K562 (cell line): ENCODE data around the gene KCP. TPM values are rescaled to one million over a fixed set of nuclear protein-coding genes. Genes with fewer than 3 reads are reported as not detected.
A peak's percentile ranks its signal among the peaks of the same experiment; 100 is the strongest.

Experiments used
- CBX1 ChIP-seq: sonication (generic); IDR thresholded peaks from 2 replicates; pipeline ENCODE4 v1.6.1; 2016; ENCODE audit warnings: antibody characterized with exemption, low read depth, mild to moderate bottlenecking
- ETS2 ChIP-seq: IDR thresholded peaks from 2 replicates; pipeline ENCODE4 v1.6.1; 2016; ENCODE audit warnings: borderline replicate concordance, missing genetic modification characterization, mild to moderate bottlenecking, moderate library complexity, missing compliant biosample characterization; ENCODE audit not compliant: poor library complexity, severe bottlenecking
- NONO ChIP-seq, 2 experiments: fragments of 200-400 bp in 1 of 2; fragments of 450-650 bp in 1 of 2; formaldehyde crosslinking in 1 of 2; IDR thresholded peaks; 2 replicates each; pipeline ENCODE4 v1.6.1; 2017; ENCODE audit warnings: low read depth in 2 of 2, mild to moderate bottlenecking in 2 of 2, moderate library complexity in 2 of 2, low read length in 1 of 2
- ZNF780A ChIP-seq: fragments of 250-450 bp; sonication (Bioruptor Pico); IDR thresholded peaks from 2 replicates; pipeline ENCODE4 v1.5.0; 2021; ENCODE audit warnings: mild to moderate bottlenecking
- polyA plus RNA-seq, 8 experiments: library from polyadenylated mRNA; depleted of rRNA in 4 of 8; stranded (reverse) in 5 of 8; unstranded in 3 of 8; fragments of >200 nt; fragmentation: Nextera tagmentation in 2 of 8; fragmentation: Illumina TruSeq in 1 of 8; extraction: Ambion mirVana in 2 of 8; extraction: Trizol in 1 of 8; gene quantifications; 2 replicates each; pipeline versions ENCODE4 v1.2.1 to v1.2.3, GENCODE V29; 2011 to 2014; ENCODE audit warnings: inconsistent platforms in 1 of 8, missing spikeins in 1 of 8
- total RNA-seq, 7 experiments: library from RNA; depleted of rRNA in 6 of 7; stranded (reverse); fragments of >200 nt in 6 of 7; fragmentation: Illumina TruSeq in 2 of 7; extraction: Trizol in 2 of 7; gene quantifications; 2 replicates each; pipeline versions ENCODE4 v1.2.1 to v1.2.3, GENCODE V29; 2011 to 2021; ENCODE audit warnings: low replicate concordance in 1 of 7
- TF ChIP-seq, protein P1 (sequence below): fragments of 450-650 bp; IDR thresholded peaks from 2 replicates; pipeline ENCODE4 v1.6.1; 2016; ENCODE audit warnings: mild to moderate bottlenecking, moderate library complexity
- TF ChIP-seq, protein P2 (sequence below), 2 experiments: fragments of 450-650 bp; conservative IDR thresholded peaks; 2 replicates each; pipeline ENCODE4 v1.6.1; 2017; ENCODE audit warnings: mild to moderate bottlenecking in 2 of 2, moderate library complexity in 2 of 2
- TF ChIP-seq, protein P3 (sequence below): sonication (generic); formaldehyde crosslinking; IDR thresholded peaks from 2 replicates; pipeline ENCODE4 v1.8.1; 2023; ENCODE audit warnings: mild to moderate bottlenecking, missing genetic modification reagents

Gene KCP
- total and polyA plus RNA-seq, 9 of the 15 experiments (the other 6 are each of a cell fraction or from before 2014, with no cell fraction given), result 0.06 to 0.17 (median 0.12) TPM; not detected in 3

DNA sequence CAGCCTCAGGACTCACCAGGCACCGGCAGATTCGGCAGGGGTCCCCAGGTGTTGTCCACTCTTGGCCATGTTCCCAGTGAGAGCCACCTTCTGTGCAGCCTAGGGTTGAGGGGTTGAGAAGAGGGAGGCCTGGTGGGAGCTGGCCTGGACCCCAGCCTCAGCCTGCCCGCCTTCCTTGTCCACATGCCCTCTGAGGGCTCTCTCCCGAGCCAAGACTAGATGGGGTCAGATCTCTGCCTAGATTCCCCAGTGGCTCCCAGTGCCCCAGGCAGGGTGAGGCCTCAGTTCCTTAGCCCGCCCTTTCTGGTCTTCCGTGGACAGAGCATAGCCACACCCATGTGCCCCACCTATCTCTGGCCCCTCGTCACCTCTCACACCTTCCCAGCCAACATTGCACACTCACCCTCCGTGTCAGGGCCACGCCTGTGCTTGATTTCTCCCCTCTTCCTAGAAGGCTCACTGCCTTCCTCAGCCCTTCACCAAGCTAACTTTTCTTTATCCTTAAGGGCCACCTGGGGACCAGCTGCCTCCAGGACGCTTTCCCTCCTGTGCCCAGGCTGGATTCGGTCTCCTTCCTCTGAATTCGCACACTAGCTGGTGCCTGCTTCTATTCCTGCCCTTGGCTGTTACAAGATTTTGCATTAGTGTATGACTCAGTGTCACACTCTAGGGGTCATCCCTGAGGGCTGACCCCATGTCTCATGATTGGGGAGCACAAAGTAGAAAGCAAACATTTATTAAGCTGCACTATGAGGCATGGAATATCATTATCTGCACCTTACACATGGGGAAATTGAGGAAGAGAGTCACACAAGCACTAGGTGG lies 7.5 kb downstream of the KCP start (continued):
- TF ChIP-seq, protein P1, sequence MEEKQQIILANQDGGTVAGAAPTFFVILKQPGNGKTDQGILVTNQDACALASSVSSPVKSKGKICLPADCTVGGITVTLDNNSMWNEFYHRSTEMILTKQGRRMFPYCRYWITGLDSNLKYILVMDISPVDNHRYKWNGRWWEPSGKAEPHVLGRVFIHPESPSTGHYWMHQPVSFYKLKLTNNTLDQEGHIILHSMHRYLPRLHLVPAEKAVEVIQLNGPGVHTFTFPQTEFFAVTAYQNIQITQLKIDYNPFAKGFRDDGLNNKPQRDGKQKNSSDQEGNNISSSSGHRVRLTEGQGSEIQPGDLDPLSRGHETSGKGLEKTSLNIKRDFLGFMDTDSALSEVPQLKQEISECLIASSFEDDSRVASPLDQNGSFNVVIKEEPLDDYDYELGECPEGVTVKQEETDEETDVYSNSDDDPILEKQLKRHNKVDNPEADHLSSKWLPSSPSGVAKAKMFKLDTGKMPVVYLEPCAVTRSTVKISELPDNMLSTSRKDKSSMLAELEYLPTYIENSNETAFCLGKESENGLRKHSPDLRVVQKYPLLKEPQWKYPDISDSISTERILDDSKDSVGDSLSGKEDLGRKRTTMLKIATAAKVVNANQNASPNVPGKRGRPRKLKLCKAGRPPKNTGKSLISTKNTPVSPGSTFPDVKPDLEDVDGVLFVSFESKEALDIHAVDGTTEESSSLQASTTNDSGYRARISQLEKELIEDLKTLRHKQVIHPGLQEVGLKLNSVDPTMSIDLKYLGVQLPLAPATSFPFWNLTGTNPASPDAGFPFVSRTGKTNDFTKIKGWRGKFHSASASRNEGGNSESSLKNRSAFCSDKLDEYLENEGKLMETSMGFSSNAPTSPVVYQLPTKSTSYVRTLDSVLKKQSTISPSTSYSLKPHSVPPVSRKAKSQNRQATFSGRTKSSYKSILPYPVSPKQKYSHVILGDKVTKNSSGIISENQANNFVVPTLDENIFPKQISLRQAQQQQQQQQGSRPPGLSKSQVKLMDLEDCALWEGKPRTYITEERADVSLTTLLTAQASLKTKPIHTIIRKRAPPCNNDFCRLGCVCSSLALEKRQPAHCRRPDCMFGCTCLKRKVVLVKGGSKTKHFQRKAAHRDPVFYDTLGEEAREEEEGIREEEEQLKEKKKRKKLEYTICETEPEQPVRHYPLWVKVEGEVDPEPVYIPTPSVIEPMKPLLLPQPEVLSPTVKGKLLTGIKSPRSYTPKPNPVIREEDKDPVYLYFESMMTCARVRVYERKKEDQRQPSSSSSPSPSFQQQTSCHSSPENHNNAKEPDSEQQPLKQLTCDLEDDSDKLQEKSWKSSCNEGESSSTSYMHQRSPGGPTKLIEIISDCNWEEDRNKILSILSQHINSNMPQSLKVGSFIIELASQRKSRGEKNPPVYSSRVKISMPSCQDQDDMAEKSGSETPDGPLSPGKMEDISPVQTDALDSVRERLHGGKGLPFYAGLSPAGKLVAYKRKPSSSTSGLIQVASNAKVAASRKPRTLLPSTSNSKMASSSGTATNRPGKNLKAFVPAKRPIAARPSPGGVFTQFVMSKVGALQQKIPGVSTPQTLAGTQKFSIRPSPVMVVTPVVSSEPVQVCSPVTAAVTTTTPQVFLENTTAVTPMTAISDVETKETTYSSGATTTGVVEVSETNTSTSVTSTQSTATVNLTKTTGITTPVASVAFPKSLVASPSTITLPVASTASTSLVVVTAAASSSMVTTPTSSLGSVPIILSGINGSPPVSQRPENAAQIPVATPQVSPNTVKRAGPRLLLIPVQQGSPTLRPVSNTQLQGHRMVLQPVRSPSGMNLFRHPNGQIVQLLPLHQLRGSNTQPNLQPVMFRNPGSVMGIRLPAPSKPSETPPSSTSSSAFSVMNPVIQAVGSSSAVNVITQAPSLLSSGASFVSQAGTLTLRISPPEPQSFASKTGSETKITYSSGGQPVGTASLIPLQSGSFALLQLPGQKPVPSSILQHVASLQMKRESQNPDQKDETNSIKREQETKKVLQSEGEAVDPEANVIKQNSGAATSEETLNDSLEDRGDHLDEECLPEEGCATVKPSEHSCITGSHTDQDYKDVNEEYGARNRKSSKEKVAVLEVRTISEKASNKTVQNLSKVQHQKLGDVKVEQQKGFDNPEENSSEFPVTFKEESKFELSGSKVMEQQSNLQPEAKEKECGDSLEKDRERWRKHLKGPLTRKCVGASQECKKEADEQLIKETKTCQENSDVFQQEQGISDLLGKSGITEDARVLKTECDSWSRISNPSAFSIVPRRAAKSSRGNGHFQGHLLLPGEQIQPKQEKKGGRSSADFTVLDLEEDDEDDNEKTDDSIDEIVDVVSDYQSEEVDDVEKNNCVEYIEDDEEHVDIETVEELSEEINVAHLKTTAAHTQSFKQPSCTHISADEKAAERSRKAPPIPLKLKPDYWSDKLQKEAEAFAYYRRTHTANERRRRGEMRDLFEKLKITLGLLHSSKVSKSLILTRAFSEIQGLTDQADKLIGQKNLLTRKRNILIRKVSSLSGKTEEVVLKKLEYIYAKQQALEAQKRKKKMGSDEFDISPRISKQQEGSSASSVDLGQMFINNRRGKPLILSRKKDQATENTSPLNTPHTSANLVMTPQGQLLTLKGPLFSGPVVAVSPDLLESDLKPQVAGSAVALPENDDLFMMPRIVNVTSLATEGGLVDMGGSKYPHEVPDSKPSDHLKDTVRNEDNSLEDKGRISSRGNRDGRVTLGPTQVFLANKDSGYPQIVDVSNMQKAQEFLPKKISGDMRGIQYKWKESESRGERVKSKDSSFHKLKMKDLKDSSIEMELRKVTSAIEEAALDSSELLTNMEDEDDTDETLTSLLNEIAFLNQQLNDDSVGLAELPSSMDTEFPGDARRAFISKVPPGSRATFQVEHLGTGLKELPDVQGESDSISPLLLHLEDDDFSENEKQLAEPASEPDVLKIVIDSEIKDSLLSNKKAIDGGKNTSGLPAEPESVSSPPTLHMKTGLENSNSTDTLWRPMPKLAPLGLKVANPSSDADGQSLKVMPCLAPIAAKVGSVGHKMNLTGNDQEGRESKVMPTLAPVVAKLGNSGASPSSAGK, result peak; percentile 73
- no peak for TF ChIP-seq ZNF780A (CRISPR knock-in tag)
- TF ChIP-seq ETS2 (tag), result no peak
- TF ChIP-seq, protein P2, sequence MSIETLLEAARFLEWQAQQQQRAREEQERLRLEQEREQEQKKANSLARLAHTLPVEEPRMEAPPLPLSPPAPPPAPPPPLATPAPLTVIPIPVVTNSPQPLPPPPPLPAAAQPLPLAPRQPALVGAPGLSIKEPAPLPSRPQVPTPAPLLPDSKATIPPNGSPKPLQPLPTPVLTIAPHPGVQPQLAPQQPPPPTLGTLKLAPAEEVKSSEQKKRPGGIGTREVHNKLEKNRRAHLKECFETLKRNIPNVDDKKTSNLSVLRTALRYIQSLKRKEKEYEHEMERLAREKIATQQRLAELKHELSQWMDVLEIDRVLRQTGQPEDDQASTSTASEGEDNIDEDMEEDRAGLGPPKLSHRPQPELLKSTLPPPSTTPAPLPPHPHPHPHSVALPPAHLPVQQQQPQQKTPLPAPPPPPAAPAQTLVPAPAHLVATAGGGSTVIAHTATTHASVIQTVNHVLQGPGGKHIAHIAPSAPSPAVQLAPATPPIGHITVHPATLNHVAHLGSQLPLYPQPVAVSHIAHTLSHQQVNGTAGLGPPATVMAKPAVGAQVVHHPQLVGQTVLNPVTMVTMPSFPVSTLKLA (conservative IDR thresholded peaks at IDR 0.05), result no peak
- TF ChIP-seq NONO (IDR thresholded peaks at IDR 0.05; ENCODE audit: low read depth in 2 of 2, low read length in 1 of 2), result no peak
- no peak for TF ChIP-seq CBX1
- TF ChIP-seq, protein P3, sequence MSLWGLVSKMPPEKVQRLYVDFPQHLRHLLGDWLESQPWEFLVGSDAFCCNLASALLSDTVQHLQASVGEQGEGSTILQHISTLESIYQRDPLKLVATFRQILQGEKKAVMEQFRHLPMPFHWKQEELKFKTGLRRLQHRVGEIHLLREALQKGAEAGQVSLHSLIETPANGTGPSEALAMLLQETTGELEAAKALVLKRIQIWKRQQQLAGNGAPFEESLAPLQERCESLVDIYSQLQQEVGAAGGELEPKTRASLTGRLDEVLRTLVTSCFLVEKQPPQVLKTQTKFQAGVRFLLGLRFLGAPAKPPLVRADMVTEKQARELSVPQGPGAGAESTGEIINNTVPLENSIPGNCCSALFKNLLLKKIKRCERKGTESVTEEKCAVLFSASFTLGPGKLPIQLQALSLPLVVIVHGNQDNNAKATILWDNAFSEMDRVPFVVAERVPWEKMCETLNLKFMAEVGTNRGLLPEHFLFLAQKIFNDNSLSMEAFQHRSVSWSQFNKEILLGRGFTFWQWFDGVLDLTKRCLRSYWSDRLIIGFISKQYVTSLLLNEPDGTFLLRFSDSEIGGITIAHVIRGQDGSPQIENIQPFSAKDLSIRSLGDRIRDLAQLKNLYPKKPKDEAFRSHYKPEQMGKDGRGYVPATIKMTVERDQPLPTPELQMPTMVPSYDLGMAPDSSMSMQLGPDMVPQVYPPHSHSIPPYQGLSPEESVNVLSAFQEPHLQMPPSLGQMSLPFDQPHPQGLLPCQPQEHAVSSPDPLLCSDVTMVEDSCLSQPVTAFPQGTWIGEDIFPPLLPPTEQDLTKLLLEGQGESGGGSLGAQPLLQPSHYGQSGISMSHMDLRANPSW (CRISPR knock-in tag), result 0 out of 2 replicates have a peak, but pooled peaks have one; percentile 41
